WTC11 (cell line): Measurements from ENCODE around the gene CCDC51. TPM values are rescaled to one million over a fixed set of nuclear protein-coding genes. Genes with fewer than 3 reads are reported as not detected.

Experiments used
- ATAC-seq: fragments of 200-7000 bp; cut with Tn5 transposase; 2 replicates; pipeline ENCODE4 v1.10.0; 2021; ENCODE audit warnings: mild to moderate bottlenecking, moderate library complexity
- CTCF ChIA-PET: fragments of 300-600 bp; sonication (Branson Sonifier 250); formaldehyde crosslinking; loops from one replicate; lab custom pipeline; 2021; ENCODE audit warnings: antibody characterized with exemption; lab: Charles Lee
- POLR2A ChIA-PET: fragments of 350-600 bp; sonication (Branson Sonifier 250); formaldehyde crosslinking; loops from one replicate; lab custom pipeline; 2021; ENCODE audit warnings: antibody characterized with exemption; lab: Charles Lee
- DNase-seq: peaks from one replicate; pipeline ENCODE4 v3.0.0; 2021; ENCODE audit warnings: low spot score
- H3K27ac Mint-ChIP-seq: 2 replicates; pipeline ENCODE4 v1.8.0; 2021; ENCODE audit warnings: mixed read lengths
- H3K27me3 Mint-ChIP-seq: 2 replicates; pipeline ENCODE4 v1.8.0; 2021; ENCODE audit warnings: low read depth, mild to moderate bottlenecking, moderate library complexity, mixed read lengths
- H3K36me3 Mint-ChIP-seq: 2 replicates; pipeline ENCODE4 v1.8.0; 2021; ENCODE audit warnings: mixed read lengths
- H3K4me1 Mint-ChIP-seq: 2 replicates; pipeline ENCODE4 v1.8.0; 2022; ENCODE audit warnings: mixed read lengths
- H3K4me3 Mint-ChIP-seq: 2 replicates; pipeline ENCODE4 v1.8.0; 2021; ENCODE audit warnings: mild to moderate bottlenecking, moderate library complexity, mixed read lengths
- H3K9me3 Mint-ChIP-seq: 2 replicates; pipeline ENCODE4 v1.8.0; 2021; ENCODE audit warnings: mixed read lengths
- E2F1 ChIP-seq: sonication (generic); formaldehyde crosslinking; IDR thresholded peaks from 2 replicates; pipeline ENCODE4 v1.8.0; 2022; ENCODE audit warnings: mild to moderate bottlenecking, missing genetic modification reagents
- FOXJ3 ChIP-seq: sonication (generic); formaldehyde crosslinking; IDR thresholded peaks from 2 replicates; pipeline ENCODE4 v1.9.0; 2021; ENCODE audit warnings: missing genetic modification reagents, mild to moderate bottlenecking, borderline replicate concordance
- IRF2 ChIP-seq: sonication (generic); formaldehyde crosslinking; IDR thresholded peaks from 2 replicates; pipeline ENCODE4 v1.8.0; 2022; ENCODE audit warnings: low read depth, missing genetic modification reagents, borderline replicate concordance
- KAT7 ChIP-seq: sonication (generic); formaldehyde crosslinking; IDR thresholded peaks from 2 replicates; pipeline ENCODE4 v1.8.1; 2023; ENCODE audit warnings: missing genetic modification reagents, mild to moderate bottlenecking, borderline replicate concordance
- MAX ChIP-seq: sonication (generic); formaldehyde crosslinking; IDR thresholded peaks from 2 replicates; pipeline ENCODE4 v1.8.0; 2022; ENCODE audit warnings: mild to moderate bottlenecking, missing genetic modification reagents
- NFATC4 ChIP-seq: fragments of 250-450 bp; sonication (Bioruptor Pico); IDR thresholded peaks from 2 replicates; pipeline ENCODE4 v1.9.0; 2021; ENCODE audit warnings: mild to moderate bottlenecking
- NR1H2 ChIP-seq: sonication (generic); formaldehyde crosslinking; IDR thresholded peaks from 2 replicates; pipeline ENCODE4 v1.9.0; 2021; ENCODE audit warnings: mild to moderate bottlenecking, moderate library complexity, missing genetic modification reagents
- SOX15 ChIP-seq: fragments of 250-450 bp; sonication (Bioruptor Pico); IDR thresholded peaks from 2 replicates; pipeline ENCODE4 v1.9.0; 2021; ENCODE audit warnings: mild to moderate bottlenecking
- ZNF121 ChIP-seq: sonication (generic); formaldehyde crosslinking; IDR thresholded peaks from 2 replicates; pipeline ENCODE4 v1.8.0; 2023; ENCODE audit warnings: missing genetic modification reagents
- ZNF232 ChIP-seq: sonication (generic); formaldehyde crosslinking; IDR thresholded peaks from 2 replicates; pipeline ENCODE4 v1.8.0; 2022; ENCODE audit warnings: mild to moderate bottlenecking, missing genetic modification reagents
- ZNF263 ChIP-seq: sonication (generic); formaldehyde crosslinking; IDR thresholded peaks from 2 replicates; pipeline ENCODE4 v1.8.1; 2022; ENCODE audit warnings: low read depth, mild to moderate bottlenecking, moderate library complexity, missing genetic modification reagents
- ZNF512 ChIP-seq: sonication (generic); formaldehyde crosslinking; IDR thresholded peaks from 2 replicates; pipeline ENCODE4 v1.8.1; 2022; ENCODE audit warnings: missing genetic modification reagents, borderline replicate concordance
- ZNF532 ChIP-seq: fragments of 250-450 bp; sonication (Bioruptor Pico); IDR thresholded peaks from 2 replicates; pipeline ENCODE4 v1.9.0; 2021; ENCODE audit warnings: mild to moderate bottlenecking, borderline replicate concordance
- total RNA-seq: library from RNA; stranded (reverse); gene quantifications from 3 replicates; pipeline ENCODE4 v1.2.3, GENCODE V29; 2021
- TF ChIP-seq, protein P1 (sequence below): sonication (generic); formaldehyde crosslinking; IDR thresholded peaks from 2 replicates; pipeline ENCODE4 v1.8.1; 2022; ENCODE audit warnings: low read depth, missing genetic modification reagents, borderline replicate concordance
- TF ChIP-seq, protein P2 (sequence below): sonication (generic); formaldehyde crosslinking; IDR thresholded peaks from 2 replicates; pipeline ENCODE4 v1.8.1; 2023; ENCODE audit warnings: mild to moderate bottlenecking, moderate library complexity, missing genetic modification reagents

Gene CCDC51
- total RNA-seq, 1 experiment from 2014 or later, result 25.1 TPM

GRCh38 chr3:48406443-48407431, 33.2 kb downstream of the CCDC51 start (continued):
- TF ChIP-seq, protein P1, sequence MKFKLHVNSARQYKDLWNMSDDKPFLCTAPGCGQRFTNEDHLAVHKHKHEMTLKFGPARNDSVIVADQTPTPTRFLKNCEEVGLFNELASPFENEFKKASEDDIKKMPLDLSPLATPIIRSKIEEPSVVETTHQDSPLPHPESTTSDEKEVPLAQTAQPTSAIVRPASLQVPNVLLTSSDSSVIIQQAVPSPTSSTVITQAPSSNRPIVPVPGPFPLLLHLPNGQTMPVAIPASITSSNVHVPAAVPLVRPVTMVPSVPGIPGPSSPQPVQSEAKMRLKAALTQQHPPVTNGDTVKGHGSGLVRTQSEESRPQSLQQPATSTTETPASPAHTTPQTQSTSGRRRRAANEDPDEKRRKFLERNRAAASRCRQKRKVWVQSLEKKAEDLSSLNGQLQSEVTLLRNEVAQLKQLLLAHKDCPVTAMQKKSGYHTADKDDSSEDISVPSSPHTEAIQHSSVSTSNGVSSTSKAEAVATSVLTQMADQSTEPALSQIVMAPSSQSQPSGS, result no peak
- no peak for TF ChIP-seq ZNF263 (CRISPR knock-in tag)
- TF ChIP-seq IRF2 (CRISPR knock-in tag), result no peak

GRCh38 chr3:48405971-48406370, 33.9 kb downstream of the CCDC51 start:
- TF ChIP-seq ZNF512 (no peak), NR1H2 (CRISPR knock-in tag) (no peak), SOX15 (CRISPR knock-in tag) (no peak), MAX (CRISPR knock-in tag) (no peak), ZNF232 (no peak)
- H3K9me3 Mint-ChIP-seq, result no peaks in the 10 kb centered on the region
- no peaks in the 10 kb centered on the region for H3K4me1 Mint-ChIP-seq
- DNase-seq (no peak), ATAC-seq (no peak)
- no peaks in the 10 kb centered on the region for H3K27me3 Mint-ChIP-seq
- no peak overlapping the region for H3K4me3 Mint-ChIP-seq
- peaks cover 68% of the 10 kb centered on the region for H3K36me3 Mint-ChIP-seq
- ChIA-PET CTCF (interaction anchor here (3.9 to 7.8 kb wide), 2 partner anchors 30 to 31 kb away, joined by 49 to 378 read pairs; no protein-coding TSS in a partner anchor), POLR2A (no interaction called here)
- no peak overlapping the region for H3K27ac Mint-ChIP-seq

GRCh38 chr3:48405343-48405881, 34.5 kb downstream of the CCDC51 start:
- H3K9me3 Mint-ChIP-seq, result 0 out of 2 replicates have a peak, but pooled peaks cover 3% of the 10 kb centered on the region
- no peaks in the 10 kb centered on the region; the same call in 1 of the 2 replicates for H3K27me3 Mint-ChIP-seq
- peaks cover 67% of the 10 kb centered on the region for H3K36me3 Mint-ChIP-seq
- ChIA-PET CTCF (interaction anchor here (0.9 to 7.8 kb wide), 2 partner anchors 27 to 31 kb away, joined by 4 to 378 read pairs; no protein-coding TSS in a partner anchor), POLR2A (no interaction called here)
- no peak for ATAC-seq
- H3K4me3 Mint-ChIP-seq, result no peak overlapping the region
- H3K4me1 Mint-ChIP-seq, result no peaks in the 10 kb centered on the region
- TF ChIP-seq FOXJ3 (CRISPR knock-in tag), result no peak
- no peak for TF ChIP-seq KAT7 (CRISPR knock-in tag)
- DNase-seq, result no peak
- H3K27ac Mint-ChIP-seq, result no peak overlapping the region

- CTCF ChIA-PET, result interaction anchor here (0.9 to 7.8 kb wide), 2 partner anchors 28 to 32 kb away, joined by 4 to 378 read pairs; no protein-coding TSS in a partner anchor
- no peaks in the 10 kb centered on the region for H3K4me1 Mint-ChIP-seq
- H3K4me3 Mint-ChIP-seq, result no peak overlapping the region
- no peaks in the 10 kb centered on the region; the same call in 1 of the 2 replicates for H3K27me3 Mint-ChIP-seq
- peaks cover 62% of the 10 kb centered on the region for H3K36me3 Mint-ChIP-seq
- DNase-seq (no peak), ATAC-seq (no peak)
- POLR2A ChIA-PET, result no interaction called here
- no peak overlapping the region for H3K27ac Mint-ChIP-seq
- H3K9me3 Mint-ChIP-seq, result 0 out of 2 replicates have a peak, but pooled peaks cover 3% of the 10 kb centered on the region
- TF ChIP-seq, protein P2, sequence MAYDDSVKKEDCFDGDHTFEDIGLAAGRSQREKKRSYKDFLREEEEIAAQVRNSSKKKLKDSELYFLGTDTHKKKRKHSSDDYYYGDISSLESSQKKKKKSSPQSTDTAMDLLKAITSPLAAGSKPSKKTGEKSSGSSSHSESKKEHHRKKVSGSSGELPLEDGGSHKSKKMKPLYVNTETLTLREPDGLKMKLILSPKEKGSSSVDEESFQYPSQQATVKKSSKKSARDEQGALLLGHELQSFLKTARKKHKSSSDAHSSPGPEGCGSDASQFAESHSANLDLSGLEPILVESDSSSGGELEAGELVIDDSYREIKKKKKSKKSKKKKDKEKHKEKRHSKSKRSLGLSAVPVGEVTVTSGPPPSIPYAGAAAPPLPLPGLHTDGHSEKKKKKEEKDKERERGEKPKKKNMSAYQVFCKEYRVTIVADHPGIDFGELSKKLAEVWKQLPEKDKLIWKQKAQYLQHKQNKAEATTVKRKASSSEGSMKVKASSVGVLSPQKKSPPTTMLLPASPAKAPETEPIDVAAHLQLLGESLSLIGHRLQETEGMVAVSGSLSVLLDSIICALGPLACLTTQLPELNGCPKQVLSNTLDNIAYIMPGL, result no peak
- TF ChIP-seq ZNF121 (CRISPR knock-in tag) (no peak), E2F1 (CRISPR knock-in tag) (no peak), NFATC4 (CRISPR knock-in tag) (no peak), ZNF532 (CRISPR knock-in tag) (no peak)
Measured at GRCh38 chr3:48404440-48405342, 35.2 kb downstream of the CCDC51 start.
